HG02759 (cell line): ENCODE measurements around the gene POLR3H.
"Not testable (repeated sequence)": the region's sequence is repeated elsewhere in the genome, so short reads cannot be mapped to it uniquely, and the experiment has no call there.

Experiments
- ATAC-seq: cut with Tn5 transposase; IDR thresholded peaks from one replicate; pipeline ENCODE4 v1.9.1; 2021; ENCODE audit warnings: mild to moderate bottlenecking, moderate library complexity; ENCODE audit not compliant: unreplicated experiment

POLR3H gene

DNA sequence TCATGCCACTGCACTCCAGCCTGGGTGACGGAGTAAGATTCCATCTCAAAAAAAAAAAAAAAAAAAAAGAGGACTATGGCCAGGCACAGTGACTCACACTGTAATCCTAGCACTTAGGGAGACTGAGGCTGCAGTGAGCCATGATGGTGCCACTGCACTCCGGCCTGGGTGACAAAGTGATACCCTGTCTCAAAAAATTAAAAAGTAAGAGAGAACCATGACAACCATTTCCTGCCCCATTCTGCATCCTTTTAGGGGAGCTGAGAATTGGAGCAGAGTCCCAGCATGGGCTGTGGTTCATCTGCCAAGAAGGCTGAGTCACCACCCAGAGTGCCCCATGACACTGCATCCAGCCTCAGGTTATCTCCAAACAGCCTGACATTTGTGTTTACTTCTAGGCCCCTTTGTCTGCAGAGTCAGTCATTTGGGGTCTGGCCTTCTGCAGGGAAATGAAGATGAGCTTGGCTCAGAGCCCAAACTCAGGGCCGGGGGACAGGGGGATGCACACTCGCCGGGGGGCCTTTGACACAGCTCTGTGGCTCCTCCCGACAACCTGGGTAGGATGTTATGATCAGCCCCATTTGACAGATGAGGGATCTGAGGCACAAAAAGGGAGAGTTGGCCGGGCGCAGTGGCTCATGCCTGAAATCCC lies 21.3 kb upstream of the POLR3H start:
- no peak for ATAC-seq

DNA sequence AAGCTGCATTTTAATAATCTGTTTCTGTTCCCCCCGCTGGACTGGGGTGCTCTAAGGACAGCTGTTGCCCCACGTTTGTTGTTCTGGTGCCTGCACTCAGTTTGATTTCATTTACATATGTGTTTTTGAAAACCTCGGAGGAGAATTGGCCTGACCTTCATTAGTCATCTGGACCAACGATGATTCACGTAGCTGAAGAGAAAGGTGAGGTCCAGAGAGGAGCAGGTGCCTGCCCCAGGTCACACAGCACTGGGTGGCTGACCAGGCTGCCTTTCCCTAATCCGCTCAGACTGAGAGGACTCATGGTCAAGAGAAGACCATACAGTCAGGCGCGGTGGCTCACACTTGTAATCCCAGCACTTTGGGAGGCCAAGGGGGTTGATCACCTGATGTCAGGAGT lies 20.3 kb upstream of the POLR3H start:
- no peak for ATAC-seq

DNA sequence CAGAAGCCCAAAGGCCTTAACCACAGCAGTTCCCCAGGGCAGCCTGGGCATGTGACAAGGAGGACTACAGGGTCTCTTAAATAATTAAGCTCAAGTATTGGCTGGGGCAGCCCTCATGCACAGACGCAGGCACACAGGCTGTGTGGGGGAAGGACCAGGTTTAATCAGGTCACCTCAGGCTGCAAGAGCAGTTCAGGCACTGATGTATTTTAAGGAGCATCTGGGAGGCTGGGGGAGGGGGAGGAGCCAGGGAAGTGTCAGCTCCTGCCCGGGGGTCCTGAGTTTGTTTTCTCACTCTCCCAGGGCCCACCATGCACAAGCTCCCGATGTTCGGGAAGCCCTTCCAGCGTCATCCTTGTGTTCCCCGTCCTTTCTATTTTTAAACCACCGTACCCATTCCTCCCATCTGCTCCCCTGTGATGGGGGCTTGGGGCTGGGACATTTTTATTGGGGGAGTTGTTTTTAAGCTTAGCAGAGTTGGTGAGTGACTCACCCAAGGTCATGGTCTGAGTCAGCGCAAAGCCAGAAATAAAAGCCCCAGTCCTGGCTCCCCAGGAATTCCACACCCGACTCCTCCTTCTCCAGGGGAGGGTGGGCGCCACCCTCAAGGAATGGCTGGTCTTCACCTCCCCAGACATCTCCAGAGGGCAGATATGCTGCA lies 18.9 kb upstream of the POLR3H start:
- ATAC-seq = no peak

DNA sequence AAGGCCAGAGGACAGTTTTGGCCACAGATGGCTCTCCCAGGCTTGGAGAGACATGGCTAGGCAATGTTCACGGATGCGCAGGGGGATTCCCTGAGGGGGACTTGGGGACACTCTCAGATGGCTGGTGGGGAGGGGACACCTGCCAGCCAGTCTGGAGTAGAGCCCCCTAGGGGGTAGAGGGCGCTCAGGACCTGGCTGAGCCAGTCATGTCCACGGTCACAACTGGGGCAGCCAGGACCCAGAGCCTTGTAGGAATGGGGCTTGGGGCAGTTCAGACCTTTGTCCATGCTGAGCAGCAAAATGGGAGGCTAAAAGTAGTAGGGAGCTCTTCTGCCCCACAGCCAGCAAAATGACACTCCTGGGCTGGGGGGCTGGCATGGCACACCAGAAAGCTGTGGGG lies 18.2 kb upstream of the POLR3H start:
- ATAC-seq = no peak

DNA sequence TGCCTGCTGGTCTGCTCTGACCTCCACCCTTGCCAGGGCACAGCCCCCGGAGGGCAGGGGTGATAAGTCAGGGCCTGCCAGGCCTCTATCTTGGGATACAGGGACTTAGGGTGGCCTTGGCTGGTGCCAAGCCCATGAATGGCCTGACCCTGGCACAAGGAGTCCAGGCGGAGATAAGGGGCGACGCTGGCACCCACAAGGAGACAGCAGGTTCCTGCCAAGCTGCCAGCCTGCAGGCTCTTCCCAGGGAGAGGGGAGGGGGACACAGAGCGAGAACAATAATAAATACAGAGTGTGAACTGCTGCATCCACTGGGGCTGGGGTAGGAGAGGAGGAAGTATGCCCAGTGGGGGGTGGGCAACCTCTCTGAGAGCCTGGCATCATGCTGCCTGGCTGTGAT lies 17.5 kb upstream of the POLR3H start:
- no peak for ATAC-seq

DNA sequence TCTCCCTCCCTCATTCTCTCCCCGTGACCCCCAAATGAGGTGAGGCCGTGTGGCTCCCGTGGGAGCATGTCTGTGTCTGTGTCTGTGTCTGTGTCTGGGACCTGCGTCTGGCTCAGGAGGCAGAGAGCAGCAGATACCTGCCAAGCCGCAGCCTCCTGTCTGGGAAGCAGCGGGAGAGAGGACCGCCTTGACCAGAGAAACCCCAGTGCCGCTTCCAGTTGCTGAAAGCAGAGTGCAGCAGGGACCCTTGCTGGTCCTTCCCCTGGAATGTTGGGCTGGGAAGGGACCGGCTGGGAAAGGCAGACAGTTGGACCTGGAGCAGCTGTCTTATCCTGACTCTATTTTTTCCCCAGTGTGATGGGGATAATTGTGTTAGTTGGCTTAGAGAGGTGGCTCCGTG lies 17.1 kb upstream of the POLR3H start:
- ATAC-seq = no peak

DNA sequence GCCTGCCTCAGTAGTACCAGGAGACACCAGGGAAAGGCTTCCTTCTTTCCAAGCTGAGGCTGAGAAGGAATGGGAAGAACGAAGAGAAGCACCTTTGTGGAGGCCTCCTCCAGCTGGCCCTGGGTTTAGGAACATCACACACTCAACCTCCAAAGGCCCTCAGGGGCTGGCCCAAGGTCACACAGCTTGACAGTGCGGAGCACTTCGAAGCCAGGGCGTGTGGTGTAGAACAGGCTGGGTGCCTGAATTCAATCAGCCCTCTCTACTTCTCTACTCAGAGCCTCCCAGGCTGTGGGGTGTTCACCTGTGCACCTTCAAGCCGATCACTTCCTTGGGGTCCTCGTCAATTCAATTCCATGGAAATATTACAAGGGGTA lies 15.8 kb upstream of the POLR3H start:
- ATAC-seq = no peak

DNA sequence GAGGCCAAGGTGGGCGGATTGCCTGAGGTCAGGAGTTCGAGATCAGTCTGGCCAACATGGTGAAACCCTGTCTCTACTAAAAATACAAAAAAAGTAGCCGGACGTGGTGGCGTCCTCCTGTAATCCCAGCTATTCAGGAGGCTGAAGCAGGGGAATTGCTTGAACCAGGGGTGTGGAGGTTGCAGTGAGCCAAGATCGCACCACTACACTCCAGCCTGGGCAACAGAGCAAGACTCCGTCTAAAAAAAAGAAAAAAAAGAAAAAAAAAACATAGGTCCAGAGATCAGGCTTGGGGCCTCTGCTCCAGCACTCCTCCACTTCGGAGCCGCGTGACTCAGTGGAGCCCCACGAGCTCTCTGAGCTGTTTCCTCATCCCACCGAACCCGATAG lies 14.0 kb upstream of the POLR3H start:
- not testable (repeated sequence) for ATAC-seq

DNA sequence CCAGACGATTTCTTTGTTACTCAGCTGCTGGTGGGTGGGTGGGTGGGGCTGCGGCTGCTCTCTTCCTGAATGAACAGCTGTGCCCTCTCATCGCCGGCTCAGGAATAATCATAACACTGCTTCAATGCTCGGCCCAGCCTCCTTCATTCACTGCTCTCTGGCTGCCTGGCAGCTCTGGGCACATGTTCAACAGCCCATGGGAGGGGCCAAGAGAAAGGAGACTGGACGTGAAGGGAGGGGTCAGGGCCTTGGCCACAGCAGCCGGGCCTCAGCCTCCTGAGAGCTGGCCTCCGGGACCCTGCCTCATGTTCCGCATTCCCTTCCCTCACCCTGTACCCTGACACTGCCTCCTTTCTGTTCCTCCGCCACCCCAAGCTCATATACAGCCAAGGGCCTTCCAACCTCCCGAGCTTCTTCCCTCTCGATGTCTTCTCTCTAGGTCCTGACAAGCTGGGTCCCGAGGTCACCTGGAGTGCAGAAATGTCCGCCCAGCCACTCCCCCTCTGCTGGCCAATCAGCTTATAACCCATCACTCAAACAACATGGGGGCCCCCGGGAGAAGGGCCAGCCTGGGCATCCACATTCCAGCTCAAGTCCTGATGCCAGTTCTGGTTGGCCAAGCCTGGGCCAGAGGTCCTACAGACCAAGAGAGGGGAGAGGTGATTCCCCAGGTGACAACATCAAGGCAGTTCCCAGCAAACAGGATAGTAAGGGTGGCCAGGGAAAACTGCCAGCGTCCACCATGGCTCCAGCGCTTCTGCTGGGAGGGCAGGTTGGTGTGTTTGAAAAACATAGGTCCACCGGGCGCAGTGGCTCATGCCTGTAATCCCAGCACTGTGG lies 13.4 kb upstream of the POLR3H start:
- ATAC-seq = no peak

DNA sequence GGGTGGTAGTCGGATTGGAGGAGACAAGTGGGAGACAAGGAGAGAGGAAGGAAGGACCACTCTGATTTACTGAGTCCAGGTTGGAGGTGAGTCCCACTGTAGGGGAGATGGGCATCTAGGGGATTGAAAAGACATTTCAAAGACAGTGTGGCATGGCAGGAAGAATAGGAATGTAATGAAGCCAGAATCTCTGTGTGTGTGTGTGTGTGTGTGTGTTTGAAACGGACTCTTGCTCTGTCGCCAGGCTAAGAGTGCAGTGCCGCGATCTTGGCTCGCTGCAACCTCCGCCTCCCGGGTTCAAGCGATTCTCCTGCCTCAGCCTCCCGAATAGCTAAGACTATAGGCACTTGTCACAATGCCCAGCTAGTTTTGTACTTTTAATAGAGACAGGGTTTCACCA lies 12.3 kb upstream of the POLR3H start:
- no peak for ATAC-seq

DNA sequence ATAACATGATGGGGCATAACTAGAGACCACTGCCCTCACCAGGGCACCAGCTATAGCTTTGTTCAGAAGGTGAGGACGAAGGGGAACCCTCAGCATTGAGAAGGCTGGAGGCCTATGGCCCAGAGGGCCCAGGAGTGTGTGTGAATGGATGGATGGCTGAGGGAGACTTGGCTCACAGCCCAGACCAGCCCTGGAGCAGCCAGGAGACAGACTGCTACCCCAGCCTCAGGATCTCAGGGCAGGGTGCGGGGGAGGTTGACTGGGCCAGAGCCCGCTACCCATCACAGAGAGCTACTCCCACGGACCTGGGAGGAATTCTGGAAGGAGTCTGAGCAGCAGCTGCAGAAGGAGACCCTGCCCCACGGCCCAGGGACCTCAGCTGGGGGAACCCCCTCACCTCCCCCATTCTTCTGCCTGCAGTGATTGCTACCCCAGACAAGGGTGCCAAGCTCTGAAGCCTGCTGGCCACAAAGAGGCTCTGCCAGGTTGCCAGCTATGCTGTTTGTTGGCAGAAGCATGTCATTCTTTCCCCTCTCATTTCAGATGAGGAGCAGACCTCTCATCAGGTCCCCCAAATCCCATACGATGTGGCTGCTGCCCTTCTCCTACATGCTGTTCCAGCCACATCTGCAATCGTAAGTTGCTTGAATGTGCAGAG lies 11.2 kb upstream of the POLR3H start:
- ATAC-seq = no peak

DNA sequence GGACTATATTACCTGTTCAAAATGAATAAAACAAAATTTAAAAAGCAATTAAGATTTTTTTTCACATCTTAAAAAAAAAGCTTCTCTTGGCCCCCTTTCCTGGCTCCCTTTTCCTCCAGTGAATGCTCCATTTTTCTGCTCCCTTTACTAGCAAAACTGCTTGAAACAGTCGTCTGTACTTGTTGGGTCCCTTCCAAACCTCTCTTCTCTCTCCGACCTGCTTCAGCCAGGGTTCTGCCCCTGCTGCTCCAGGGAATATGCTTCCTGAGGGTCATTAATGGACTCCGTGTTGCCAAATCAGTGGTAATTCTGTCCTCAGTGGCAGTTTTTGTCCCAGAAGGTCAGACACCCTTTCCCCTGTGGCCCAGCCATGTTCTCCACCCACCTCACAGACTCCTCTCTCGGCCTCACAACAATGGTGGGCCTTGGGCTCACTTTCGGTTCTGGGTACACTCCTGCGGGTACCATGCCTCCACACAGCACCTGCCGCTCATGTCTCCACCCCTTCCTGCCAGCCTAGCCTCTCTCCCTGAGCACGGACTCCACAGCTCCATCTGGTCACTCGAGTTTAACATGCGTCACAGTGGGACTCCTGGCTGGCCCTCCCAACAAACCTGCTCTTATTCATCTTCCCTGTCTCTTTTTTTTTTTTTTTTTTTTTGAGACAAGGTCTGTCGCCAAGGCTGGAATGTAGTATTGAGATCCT lies 7.8 kb upstream of the POLR3H start:
- ATAC-seq = no peak

DNA sequence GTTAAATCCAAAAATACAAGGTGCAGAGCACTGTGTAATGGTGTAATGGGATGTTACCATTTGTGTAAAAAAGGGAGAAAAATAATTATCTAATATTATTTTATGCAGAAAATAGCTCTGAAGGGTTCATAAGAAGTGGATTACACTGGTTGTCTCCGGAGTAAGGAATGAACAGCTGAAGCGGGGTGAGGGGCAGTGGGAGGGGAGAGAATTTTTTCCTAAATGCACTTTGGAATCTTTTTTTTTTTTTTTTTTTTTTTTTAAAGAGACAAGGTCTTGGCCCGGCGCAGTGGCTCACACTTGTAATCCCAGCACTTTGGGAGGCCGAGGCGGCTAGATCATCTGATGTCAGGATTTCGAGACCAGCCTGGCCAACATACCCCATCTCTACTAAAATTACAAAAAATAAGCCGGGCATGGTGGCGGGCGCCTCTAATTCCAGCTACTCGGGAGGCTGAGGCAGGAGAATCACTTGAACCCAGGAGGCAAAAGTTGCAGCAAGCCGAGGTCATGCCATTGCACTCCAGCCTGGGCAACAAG lies 6.8 kb upstream of the POLR3H start:
- ATAC-seq = no peak

DNA sequence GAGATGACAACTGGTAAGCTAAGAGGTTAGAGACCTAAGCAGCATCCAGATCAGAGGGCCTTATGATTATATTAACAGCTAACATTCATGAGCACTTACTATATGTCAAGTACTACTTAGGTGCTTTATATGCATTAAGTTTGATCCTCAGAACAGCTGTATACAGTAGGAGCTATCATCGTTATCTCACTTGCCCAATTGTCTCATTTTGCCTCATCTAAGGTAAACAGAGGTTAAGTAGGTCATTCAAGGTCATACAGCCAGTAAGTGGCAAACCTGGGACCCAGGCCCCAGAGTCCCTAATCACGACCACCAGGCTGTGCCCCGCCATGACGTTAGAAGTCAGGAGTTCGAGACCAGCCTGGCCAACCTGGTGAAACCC lies 4.6 kb upstream of the POLR3H start:
- ATAC-seq = no peak

DNA sequence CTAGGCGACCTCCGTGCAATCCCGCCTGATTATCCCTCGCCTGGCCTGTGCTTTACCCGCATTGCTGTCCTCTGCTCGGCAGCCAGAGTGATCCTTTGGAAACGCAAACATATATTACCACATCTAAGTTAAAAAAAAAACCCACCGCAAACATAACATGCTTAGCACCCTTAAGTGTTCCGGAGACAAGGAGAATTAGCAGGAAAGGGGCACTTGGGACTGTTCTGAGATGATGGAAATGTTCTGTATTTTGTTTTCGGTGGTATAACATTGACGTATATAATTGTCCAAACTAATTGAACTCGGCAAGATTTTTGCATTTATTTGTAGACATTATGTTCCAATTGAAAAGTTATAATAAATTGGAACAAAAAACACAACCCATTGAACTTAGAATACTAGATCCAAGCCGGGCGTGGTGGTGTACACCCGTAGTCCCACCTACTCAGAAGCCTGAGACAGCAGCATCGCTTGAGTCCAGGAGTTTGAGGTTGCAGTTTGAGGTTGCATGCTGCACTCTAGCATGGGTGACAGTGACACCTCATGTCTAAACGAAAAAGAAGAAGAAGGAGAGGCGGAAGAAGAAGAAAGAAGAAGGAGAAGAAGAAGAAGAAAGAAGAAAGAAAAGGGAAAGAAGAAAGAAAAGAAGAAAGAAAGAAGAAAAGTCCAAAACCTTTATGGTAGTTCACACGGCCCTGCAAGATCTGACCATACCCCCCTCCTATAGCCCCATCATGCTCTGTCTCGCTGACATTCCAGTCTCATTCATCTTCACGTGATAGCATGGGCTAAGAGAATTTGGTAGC lies 604 bp upstream of the POLR3H start:
- no peak for ATAC-seq

DNA sequence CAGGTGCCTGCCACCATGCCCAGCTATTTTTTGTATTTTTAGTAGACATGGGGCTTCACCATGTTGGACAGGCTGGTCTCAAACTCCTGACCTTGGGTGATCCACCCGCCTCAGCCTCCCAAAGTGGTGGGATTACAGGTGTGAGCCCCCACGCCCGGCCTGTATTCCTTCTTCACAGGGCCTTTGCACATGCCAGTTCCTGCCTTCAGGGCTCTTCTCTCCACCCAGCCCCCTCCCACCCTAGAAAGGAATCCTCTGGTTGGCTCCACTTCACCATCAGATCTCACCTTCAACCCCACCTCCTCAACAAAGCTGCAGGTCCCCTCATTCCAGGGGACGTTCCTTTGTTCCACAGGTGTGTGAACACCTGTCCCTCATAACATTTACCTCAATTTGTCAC lies 2.0 kb downstream of the POLR3H start:
- no peak for ATAC-seq

DNA sequence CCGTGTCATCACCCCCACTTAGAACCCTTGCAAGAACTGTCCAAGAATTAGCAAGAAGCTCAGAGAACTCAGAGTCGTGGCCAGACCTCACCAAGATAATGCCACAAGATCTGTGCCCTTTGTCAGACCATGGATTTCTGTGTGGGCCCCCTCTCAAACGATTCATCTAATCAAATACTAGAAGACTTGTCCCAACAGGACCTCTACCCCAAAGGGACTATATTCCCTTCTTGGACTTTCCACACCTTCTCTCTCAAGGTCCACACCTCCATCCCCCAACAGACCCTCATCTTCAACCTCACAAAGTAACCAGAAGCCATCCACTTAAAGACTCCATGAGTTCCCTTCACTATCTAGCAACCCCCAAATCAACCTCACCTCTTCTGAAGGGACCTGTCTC lies 2.8 kb downstream of the POLR3H start:
- no peak for ATAC-seq

DNA sequence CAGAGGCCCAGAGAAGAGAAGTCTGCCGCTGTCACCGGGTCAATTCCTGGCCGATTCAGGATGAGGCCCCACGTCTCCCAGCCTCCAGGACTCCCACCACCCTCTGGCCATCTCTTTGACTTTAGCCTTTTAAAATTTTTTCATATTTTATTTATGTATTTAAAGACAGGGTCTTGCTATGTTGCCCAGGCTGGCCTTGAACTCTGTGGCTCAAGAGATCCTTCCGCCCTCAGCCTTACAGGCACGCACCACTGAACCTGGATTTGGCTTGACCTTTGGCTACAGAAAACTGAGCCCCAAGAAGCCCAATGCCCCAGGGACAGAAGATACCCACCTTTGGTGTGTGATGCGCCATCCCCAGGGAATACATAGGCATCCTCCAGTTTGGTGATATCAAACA lies 3.9 kb downstream of the POLR3H start:
- ATAC-seq = no peak

DNA sequence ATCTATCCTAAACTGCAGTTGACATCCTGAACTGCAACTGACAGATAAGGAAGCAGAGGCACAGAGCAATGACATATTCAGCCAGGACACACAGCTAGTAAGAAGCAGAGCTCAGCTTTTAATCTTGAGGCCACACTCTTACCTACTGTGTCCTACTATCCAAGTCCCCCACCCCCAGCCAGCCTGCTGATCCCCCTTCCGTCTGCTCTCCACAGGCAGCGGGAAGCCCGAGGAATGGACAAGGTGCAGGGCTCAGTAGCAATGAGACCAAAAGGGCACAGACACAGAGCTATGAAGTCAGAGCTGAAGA lies 4.3 kb downstream of the POLR3H start:
- no peak for ATAC-seq
